ENCODE results near the gene NEURL1.
"Not testable (repeated sequence)": the region's sequence is repeated elsewhere in the genome, so short reads cannot be mapped to it uniquely, and the experiment has no call there.

NEURL1 gene

DNA sequence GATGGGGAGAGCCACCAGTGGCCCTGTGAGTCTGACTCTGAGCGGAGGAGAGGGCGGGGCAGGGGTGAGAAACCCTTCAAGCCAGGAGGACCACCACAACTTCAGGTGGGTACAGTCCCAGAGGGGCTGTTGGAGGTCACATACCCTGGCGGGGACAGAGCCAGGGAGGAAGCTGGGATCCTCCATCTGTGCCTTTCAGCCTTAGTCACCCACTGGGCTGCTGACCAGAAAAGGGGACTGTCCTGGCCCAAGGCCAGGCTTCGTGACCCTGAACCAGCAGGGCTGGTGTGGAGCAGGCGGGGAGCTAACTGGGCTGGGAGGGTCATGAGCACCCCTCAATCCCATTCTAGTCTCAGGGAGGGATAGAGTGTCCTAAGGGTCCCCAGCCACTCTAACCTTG, 13.0 kb upstream of the NEURL1 start:
- Histone ChIP-seq H3K4me2 (ENCODE audit: low read depth, low read length, poor library complexity, severe bottlenecking) (no peak overlapping the region), H2AFZ (ENCODE audit: low read depth, low read length, severe bottlenecking) (no peak overlapping the region), H3K9me3 (ENCODE audit: insufficient read depth, low read length) (no peaks in the 10 kb centered on the region), H3K4me3 (ENCODE audit: insufficient read depth, low read length, poor library complexity, severe bottlenecking) (no peak overlapping the region), H3K79me2 (ENCODE audit: insufficient read depth, low read length) (no peaks in the 10 kb centered on the region), H3K27ac (ENCODE audit: low read depth, low read length) (no peak overlapping the region), H3K27me3 (ENCODE audit: low read length) (no peaks in the 10 kb centered on the region), H3K36me3 (ENCODE audit: low read length) (no peaks in the 10 kb centered on the region), H3K9me2 (replicated peaks; ENCODE audit: insufficient read depth, low read length) (no peaks in the 10 kb centered on the region), H3F3A (ENCODE audit: insufficient read depth) (no peaks in the 10 kb centered on the region), H4K20me1 (ENCODE audit: low read depth, low read length) (no peaks in the 10 kb centered on the region), H3K9ac (ENCODE audit: low read length) (no peak overlapping the region)
- TF ChIP-seq EZH2phosphoT487 (conservative IDR thresholded peaks at IDR 0.05; ENCODE audit: low read length), result no peak
- TF ChIP-seq, protein P1, sequence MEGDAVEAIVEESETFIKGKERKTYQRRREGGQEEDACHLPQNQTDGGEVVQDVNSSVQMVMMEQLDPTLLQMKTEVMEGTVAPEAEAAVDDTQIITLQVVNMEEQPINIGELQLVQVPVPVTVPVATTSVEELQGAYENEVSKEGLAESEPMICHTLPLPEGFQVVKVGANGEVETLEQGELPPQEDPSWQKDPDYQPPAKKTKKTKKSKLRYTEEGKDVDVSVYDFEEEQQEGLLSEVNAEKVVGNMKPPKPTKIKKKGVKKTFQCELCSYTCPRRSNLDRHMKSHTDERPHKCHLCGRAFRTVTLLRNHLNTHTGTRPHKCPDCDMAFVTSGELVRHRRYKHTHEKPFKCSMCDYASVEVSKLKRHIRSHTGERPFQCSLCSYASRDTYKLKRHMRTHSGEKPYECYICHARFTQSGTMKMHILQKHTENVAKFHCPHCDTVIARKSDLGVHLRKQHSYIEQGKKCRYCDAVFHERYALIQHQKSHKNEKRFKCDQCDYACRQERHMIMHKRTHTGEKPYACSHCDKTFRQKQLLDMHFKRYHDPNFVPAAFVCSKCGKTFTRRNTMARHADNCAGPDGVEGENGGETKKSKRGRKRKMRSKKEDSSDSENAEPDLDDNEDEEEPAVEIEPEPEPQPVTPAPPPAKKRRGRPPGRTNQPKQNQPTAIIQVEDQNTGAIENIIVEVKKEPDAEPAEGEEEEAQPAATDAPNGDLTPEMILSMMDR (IDR thresholded peaks at IDR 0.05; ENCODE audit: insufficient read depth, low read length, poor library complexity, severe bottlenecking), result no peak

DNA sequence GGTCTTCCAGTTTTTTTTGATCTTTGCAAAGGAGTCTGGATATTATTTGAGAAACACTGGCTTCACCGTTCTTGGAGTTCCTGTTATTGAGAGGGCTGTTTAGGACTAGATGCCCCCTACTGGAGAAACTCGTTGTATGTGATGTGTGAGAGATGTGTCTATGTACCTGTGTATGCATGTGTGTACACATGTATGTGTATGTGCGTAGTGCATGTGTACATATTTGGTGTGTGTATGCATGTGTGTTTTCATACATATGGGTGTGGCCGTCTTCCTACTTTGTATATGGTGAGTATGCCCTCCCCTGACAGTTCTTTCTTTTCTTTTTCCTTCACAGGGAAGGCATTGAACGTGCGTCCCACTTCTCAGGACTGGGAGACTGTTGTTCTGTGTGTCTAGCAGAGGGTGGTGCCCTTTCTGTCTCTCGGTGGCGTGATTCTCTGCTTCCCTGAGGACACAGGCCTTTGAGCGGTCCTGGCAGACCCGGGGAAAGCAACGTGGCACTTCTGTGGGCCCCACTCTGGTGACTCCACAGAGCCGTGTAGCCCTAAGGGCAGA, 11.5 kb upstream of the NEURL1 start:
- no peak for TF ChIP-seq EZH2phosphoT487 (conservative IDR thresholded peaks at IDR 0.05; ENCODE audit: low read length)
- TF ChIP-seq, protein P1 (IDR thresholded peaks at IDR 0.05; ENCODE audit: insufficient read depth, low read length, poor library complexity, severe bottlenecking), result peak; percentile 69
- Histone ChIP-seq H3K9ac (ENCODE audit: low read length) (no peak overlapping the region), H2AFZ (ENCODE audit: low read depth, low read length, severe bottlenecking) (no peak overlapping the region)

DNA sequence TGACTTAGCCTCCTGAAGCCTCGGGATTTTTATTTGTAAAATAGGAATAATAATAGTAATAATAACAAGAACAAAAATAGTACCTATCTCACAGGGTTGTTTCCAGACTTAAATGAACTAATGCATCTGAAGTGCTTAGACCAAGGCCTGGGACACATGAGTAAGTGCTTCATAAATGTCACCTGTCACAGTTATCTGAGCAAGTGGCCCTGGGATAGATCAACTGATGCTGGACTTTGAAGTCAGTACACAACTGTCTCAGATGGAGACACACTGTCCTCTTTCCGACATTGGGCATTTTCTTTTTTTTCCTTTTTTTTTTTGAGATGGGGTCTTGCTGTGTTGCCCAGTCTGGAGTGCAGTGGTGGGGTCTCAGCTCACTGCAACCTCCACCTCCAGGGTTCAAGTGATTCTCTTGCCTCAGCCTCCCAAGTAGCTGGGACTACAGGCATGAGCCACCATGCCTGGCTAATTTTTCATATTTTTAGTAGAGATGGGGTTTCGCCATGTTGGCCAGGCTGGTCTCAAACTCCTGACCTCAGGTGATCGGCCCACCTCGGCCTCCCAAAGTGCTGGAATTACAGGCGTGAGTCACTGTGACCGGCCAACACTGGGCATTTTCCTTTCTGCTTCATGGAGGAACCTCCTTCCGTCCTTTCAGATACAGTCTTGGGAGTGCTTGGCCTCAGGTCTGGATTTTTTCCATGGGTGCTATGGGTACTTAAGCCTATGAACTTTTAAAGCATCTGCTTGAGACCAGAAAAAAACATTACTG, 6.7 kb upstream of the NEURL1 start:
- not testable (repeated sequence) for H3K36me3 ChIP-seq (ENCODE audit: low read length); H3K79me2 ChIP-seq (ENCODE audit: insufficient read depth, low read length); H3K4me3 ChIP-seq (ENCODE audit: insufficient read depth, low read length, poor library complexity, severe bottlenecking); H3K4me2 ChIP-seq (ENCODE audit: low read depth, low read length, poor library complexity, severe bottlenecking); H4K20me1 ChIP-seq (ENCODE audit: low read depth, low read length); H3K27ac ChIP-seq (ENCODE audit: low read depth, low read length); H3K9ac ChIP-seq (ENCODE audit: low read length); H3F3A ChIP-seq (ENCODE audit: insufficient read depth); H3K9me3 ChIP-seq (ENCODE audit: insufficient read depth, low read length); H3K27me3 ChIP-seq (ENCODE audit: low read length); H2AFZ ChIP-seq (ENCODE audit: low read depth, low read length, severe bottlenecking); H3K9me2 ChIP-seq (replicated peaks; ENCODE audit: insufficient read depth, low read length)

More for the DNA sequence above, 11.5 kb upstream of the NEURL1 start:
- Histone ChIP-seq H3K27me3 (ENCODE audit: low read length) (no peaks in the 10 kb centered on the region), H3K9me3 (ENCODE audit: insufficient read depth, low read length) (no peaks in the 10 kb centered on the region), H3K4me2 (ENCODE audit: low read depth, low read length, poor library complexity, severe bottlenecking) (no peak overlapping the region), H3F3A (ENCODE audit: insufficient read depth) (no peaks in the 10 kb centered on the region), H3K36me3 (ENCODE audit: low read length) (no peaks in the 10 kb centered on the region), H3K79me2 (ENCODE audit: insufficient read depth, low read length) (no peaks in the 10 kb centered on the region), H4K20me1 (ENCODE audit: low read depth, low read length) (no peaks in the 10 kb centered on the region), H3K9me2 (replicated peaks; ENCODE audit: insufficient read depth, low read length) (no peaks in the 10 kb centered on the region), H3K27ac (ENCODE audit: low read depth, low read length) (no peak overlapping the region), H3K4me3 (ENCODE audit: insufficient read depth, low read length, poor library complexity, severe bottlenecking) (no peak overlapping the region)

DNA sequence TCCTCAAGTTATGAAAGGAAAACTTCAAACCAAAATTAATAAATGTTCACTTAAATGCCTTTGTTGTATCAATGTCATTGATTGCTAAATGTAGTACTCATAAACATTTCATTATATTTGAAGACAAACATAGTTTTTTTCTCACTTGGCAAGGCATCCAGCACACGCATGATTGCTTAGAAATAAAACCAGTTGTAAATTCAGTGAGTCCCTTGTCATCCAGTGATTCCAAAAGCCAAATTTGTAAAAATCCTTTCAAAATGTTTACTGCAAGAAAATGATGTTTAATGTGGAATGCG, 6.1 kb upstream of the NEURL1 start:
- H3K9ac ChIP-seq (ENCODE audit: low read length), result no peak overlapping the region
- H2AFZ ChIP-seq (ENCODE audit: low read depth, low read length, severe bottlenecking), result no peak overlapping the region
- no peak overlapping the region for H3K27ac ChIP-seq (ENCODE audit: low read depth, low read length)
- no peaks in the 10 kb centered on the region for H3K27me3 ChIP-seq (ENCODE audit: low read length)
- no peak for TF ChIP-seq EZH2phosphoT487 (conservative IDR thresholded peaks at IDR 0.05; ENCODE audit: low read length)
- TF ChIP-seq, protein P1 (IDR thresholded peaks at IDR 0.05; ENCODE audit: insufficient read depth, low read length, poor library complexity, severe bottlenecking), result no peak
- H3K4me3 ChIP-seq (ENCODE audit: insufficient read depth, low read length, poor library complexity, severe bottlenecking), result no peak overlapping the region
- H3K4me2 ChIP-seq (ENCODE audit: low read depth, low read length, poor library complexity, severe bottlenecking), result no peak overlapping the region
- no peaks in the 10 kb centered on the region for H4K20me1 ChIP-seq (ENCODE audit: low read depth, low read length)
- no peaks in the 10 kb centered on the region for H3K9me3 ChIP-seq (ENCODE audit: insufficient read depth, low read length)
- no peaks in the 10 kb centered on the region for H3K79me2 ChIP-seq (ENCODE audit: insufficient read depth, low read length)
- no peaks in the 10 kb centered on the region for H3K36me3 ChIP-seq (ENCODE audit: low read length)
- H3F3A ChIP-seq (ENCODE audit: insufficient read depth), result no peaks in the 10 kb centered on the region
- no peaks in the 10 kb centered on the region for H3K9me2 ChIP-seq (replicated peaks; ENCODE audit: insufficient read depth, low read length)
